SK-N-MC (cell line): ENCODE results near the gene RNF128.

ENCODE experiments used
- DNase-seq: peaks from one replicate; pipeline ENCODE4 v3.0.0-alpha.2; 2011; ENCODE audit warnings: low read depth, low spot score
- H3K27ac ChIP-seq: fragments of 200-600 bp; sonication (generic); 2 replicates; pipeline ENCODE4 v1.5.1; 2016; ENCODE audit warnings: mixed run types
- H3K36me3 ChIP-seq: fragments of 200-600 bp; sonication (generic); 2 replicates; pipeline ENCODE4 v1.6.1; 2017; ENCODE audit warnings: antibody characterized with exemption, low read length, mixed read lengths; ENCODE audit not compliant: insufficient read depth
- H3K4me3 ChIP-seq: fragments of 200-600 bp; sonication (generic); 2 replicates; pipeline ENCODE4 v1.5.1; 2016
- H3K9ac ChIP-seq: fragments of 200-600 bp; sonication (generic); 2 replicates; pipeline ENCODE4 v1.8.0; 2017; ENCODE audit warnings: mixed run types, mixed read lengths; ENCODE audit not compliant: insufficient read length
- H3K9me3 ChIP-seq: fragments of 200-600 bp; sonication (generic); 2 replicates; pipeline ENCODE4 v1.6.1; 2017; ENCODE audit warnings: low read depth, mild to moderate bottlenecking, antibody characterized with exemption, low read length, moderate library complexity, mixed read lengths
- EZH2 ChIP-seq: fragments of 200-600 bp; sonication (generic); IDR thresholded peaks from one replicate; pipeline ENCODE4 v1.6.1; 2017; ENCODE audit warnings: antibody characterized with exemption
- FOXP2 ChIP-seq: optimal IDR thresholded peaks from 2 replicates; pipeline ENCODE3; 2011; ENCODE audit warnings: mild to moderate bottlenecking, moderate library complexity; ENCODE audit not compliant: insufficient read depth; ENCODE audit errors: extremely low read length, control extremely low read depth
- POLR2AphosphoS5 ChIP-seq: IDR thresholded peaks from 2 replicates; pipeline ENCODE4 v1.6.1; 2012; ENCODE audit warnings: mild to moderate bottlenecking, low read depth, low read length, borderline replicate concordance

Gene RNF128

GRCh38 chrX:106774981-106775380, 48.5 kb downstream of the RNF128 start:
- H3K4me3 ChIP-seq, result no peak overlapping the region
- no peak for DNase-seq
- no peak for TF ChIP-seq POLR2AphosphoS5
- TF ChIP-seq FOXP2, result no peak
- TF ChIP-seq EZH2, result no peak

GRCh38 chrX:106780264-106780663, 53.8 kb downstream of the RNF128 start:
- H3K9me3 ChIP-seq, result no peaks in the 10 kb centered on the region
- no peak overlapping the region for H3K27ac ChIP-seq
- TF ChIP-seq POLR2AphosphoS5 (no peak), FOXP2 (no peak), EZH2 (no peak)

More at GRCh38 chrX:106774981-106775380, 48.5 kb downstream of the RNF128 start:
- Histone ChIP-seq H3K9ac (no peak overlapping the region), H3K9me3 (no peaks in the 10 kb centered on the region), H3K27ac (no peak overlapping the region), H3K36me3 (no peaks in the 10 kb centered on the region)

GRCh38 chrX:106780664-106781377, 54.3 kb downstream of the RNF128 start:
- H3K4me3 ChIP-seq, result no peak overlapping the region
- H3K36me3 ChIP-seq, result no peaks in the 10 kb centered on the region
- H3K9me3 ChIP-seq, result no peaks in the 10 kb centered on the region
- TF ChIP-seq FOXP2 (no peak), EZH2 (no peak), POLR2AphosphoS5 (no peak)
- H3K9ac ChIP-seq, result no peak overlapping the region
- DNase-seq, result no peak
- H3K27ac ChIP-seq, result no peak overlapping the region

More at GRCh38 chrX:106780264-106780663, 53.8 kb downstream of the RNF128 start:
- H3K36me3 ChIP-seq, result no peaks in the 10 kb centered on the region
- DNase-seq, result no peak
- H3K4me3 ChIP-seq, result no peak overlapping the region
- H3K9ac ChIP-seq, result no peak overlapping the region

GRCh38 chrX:106783716-106784115, 57.2 kb downstream of the RNF128 start:
- Histone ChIP-seq H3K9ac (no peak overlapping the region), H3K9me3 (no peaks in the 10 kb centered on the region), H3K4me3 (no peak overlapping the region), H3K36me3 (no peaks in the 10 kb centered on the region), H3K27ac (no peak overlapping the region)
- no peak for DNase-seq
- TF ChIP-seq POLR2AphosphoS5 (no peak), FOXP2 (no peak), EZH2 (no peak)

GRCh38 chrX:106791495-106791894, 65.0 kb downstream of the RNF128 start:
- no peak overlapping the region for H3K9ac ChIP-seq
- TF ChIP-seq EZH2 (no peak), POLR2AphosphoS5 (no peak), FOXP2 (no peak)
- H3K27ac ChIP-seq, result no peak overlapping the region
- H3K4me3 ChIP-seq, result no peak overlapping the region
- no peaks in the 10 kb centered on the region for H3K36me3 ChIP-seq
- no peaks in the 10 kb centered on the region for H3K9me3 ChIP-seq
- DNase-seq, result no peak

GRCh38 chrX:106802063-106802387, 75.5 kb downstream of the RNF128 start:
- no peak for TF ChIP-seq FOXP2
- TF ChIP-seq POLR2AphosphoS5, result no peak
- no peak for TF ChIP-seq EZH2
- Histone ChIP-seq H3K36me3 (no peaks in the 10 kb centered on the region), H3K9me3 (no peaks in the 10 kb centered on the region), H3K4me3 (peak overlapping the region; percentile 83), H3K27ac (no peak overlapping the region), H3K9ac (peak overlapping the region; percentile 59)
- no peak for DNase-seq

- peak; percentile 75 for DNase-seq
- H3K36me3 ChIP-seq, result no peaks in the 10 kb centered on the region
- no peaks in the 10 kb centered on the region for H3K9me3 ChIP-seq
- H3K27ac ChIP-seq, result no peak within 1 kb of the TSS
- peak within 1 kb of the TSS; percentile 59 for H3K9ac ChIP-seq
- H3K4me3 ChIP-seq, result peak within 1 kb of the TSS; percentile 83
- TF ChIP-seq POLR2AphosphoS5, result peak; percentile 70
- TF ChIP-seq FOXP2, result no peak
These were observed 76.1 kb downstream of the RNF128 start, which contains the start of gene TBC1D8B for GRCh38 chrX:106802388-106803275. Gene TBC1D8B (plus strand): TSS chrX:106802673. CDS start chrX:106802854, 181 bp downstream.
